Measurements from ENCODE around the gene RHCG. TPM values are rescaled to one million over a fixed set of nuclear protein-coding genes. Genes with fewer than 3 reads are reported as not detected.

Gene RHCG
- total and polyA plus RNA-seq, 5 donors from 2014 or later = not detected

DNA sequence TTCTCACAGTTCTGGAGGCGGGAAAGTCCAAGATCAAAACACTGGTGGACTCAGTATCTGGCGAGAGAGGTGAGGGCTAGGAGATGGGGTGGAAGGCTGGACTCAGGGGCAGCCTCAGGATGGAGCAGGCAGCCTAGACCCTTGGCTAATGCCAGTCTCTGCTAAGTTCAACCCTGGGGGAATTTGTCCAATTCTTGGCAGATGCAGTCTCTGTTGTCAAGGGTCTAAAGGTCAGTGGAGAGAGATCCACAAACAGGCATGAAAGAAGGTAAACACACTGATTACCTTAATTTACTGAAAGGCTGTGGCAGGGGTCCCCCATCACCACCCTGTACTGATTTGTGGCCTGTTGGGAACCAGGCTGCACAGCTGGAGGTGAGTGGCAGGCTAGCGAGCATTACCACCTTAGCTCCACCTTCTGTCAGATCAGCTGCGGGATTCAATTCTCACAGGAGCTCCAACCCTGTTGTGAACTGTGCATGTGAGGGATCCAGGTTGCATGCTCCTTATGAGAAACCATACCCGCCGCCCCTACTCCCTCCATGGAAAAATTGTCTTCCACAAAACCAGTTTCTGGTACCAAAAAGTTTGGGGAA, 32.5 kb upstream of the RHCG start:
- Histone ChIP-seq H3K4me3 (ENCODE audit: low read depth, low read length) (no peak overlapping the region), H3K4me1 (ENCODE audit: control insufficient read depth, insufficient read depth, low read length, poor library complexity, severe bottlenecking) (no peaks in the 10 kb centered on the region), H3K27me3 (ENCODE audit: control insufficient read depth, insufficient read depth, low read length) (no peaks in the 10 kb centered on the region), H3K27ac (ENCODE audit: insufficient read depth, low read length, poor library complexity, severe bottlenecking) (no peak overlapping the region), H3K36me3 (ENCODE audit: control insufficient read depth, insufficient read depth, low read length) (no peaks in the 10 kb centered on the region), H3K9me3 (ENCODE audit: control insufficient read depth in 2 of 2, low read length in 2 of 2) (no peaks in the 10 kb centered on the region)
- Mint-ChIP-seq H3K9me3 (peaks cover 0 to 3% (median under 1%) of the 10 kb centered on the region in 7 donors), H3K36me3 (no peaks in the 10 kb centered on the region), H3K4me1 (no peaks in the 10 kb centered on the region), H3K27ac (no peak overlapping the region), H3K4me3 (no peak overlapping the region), H3K27me3 (peaks cover 10% of the 10 kb centered on the region)
- DNase-seq = no peak
- no peak for ATAC-seq (ENCODE audit: low read depth in 2 of 2)

DNA sequence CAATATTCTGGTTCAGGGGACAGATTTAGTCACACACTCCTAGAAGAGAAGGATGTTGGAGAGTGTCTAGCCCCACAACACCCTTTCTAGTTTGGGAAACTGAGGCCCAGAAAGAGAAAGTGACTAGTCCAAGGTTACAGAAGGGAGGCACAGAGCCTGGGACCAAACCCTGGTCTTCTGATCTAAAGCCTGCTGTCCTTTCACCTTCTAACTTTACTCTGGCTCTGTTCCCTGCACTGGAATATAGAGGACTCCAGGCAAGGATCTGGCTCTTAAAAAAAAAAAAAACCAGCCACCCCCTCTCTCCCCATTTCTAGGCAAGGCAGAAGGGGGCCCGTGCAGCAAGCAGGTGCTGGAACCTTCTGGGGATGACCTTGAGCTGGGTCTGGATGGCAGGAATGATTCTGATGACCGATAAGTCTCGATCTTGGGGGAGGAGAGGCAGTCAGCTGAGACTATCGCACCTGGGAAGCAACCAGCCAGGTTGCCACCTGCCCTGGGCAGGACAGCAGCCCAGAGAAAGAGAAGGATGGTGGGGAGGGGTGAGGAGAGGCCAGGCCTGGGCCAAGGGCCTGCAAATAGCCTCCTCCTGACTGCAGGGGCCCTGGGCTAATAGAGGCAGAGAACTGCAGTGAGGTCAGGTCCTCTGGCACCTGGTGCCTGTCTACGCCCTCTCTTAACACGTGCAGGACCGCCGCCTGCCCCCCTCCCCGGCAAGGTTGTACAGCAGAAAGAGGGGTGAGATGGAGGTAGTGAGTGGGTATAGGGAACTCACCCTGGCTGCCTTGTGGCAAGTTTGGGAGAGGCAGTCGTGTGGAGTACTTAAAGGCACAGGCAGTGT, 30.4 kb upstream of the RHCG start:
- H3K27me3 Mint-ChIP-seq = peaks cover 10% of the 10 kb centered on the region
- no peak overlapping the region for H3K27ac Mint-ChIP-seq

DNA sequence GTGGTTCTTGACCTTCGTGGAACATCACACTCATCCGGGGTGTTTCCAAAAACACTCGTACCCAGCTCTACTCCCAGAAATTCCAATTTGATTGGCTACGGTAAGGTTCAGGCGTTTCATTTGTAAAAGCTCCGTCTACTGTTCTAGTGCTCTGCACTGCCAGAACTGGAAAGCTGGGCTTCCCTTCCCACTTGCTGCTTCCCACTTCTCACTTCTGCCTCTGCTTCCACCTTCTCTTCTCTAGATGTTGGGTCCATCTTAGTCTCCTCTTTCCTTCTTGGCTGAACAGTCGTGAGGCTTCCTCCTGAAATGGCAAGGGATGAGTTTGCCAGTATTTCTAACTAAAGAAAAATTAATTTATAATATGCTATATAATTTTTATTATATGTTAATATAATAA, 29.8 kb upstream of the RHCG start:
- ATAC-seq (ENCODE audit: low read depth in 2 of 2) (no peak), DNase-seq (no peak)
- Mint-ChIP-seq H3K4me1 (no peaks in the 10 kb centered on the region), H3K27me3 (peaks cover 13% of the 10 kb centered on the region), H3K4me3 (no peak overlapping the region), H3K27ac (no peak overlapping the region), H3K36me3 (no peaks in the 10 kb centered on the region), H3K9me3 (peaks cover 0 to 3% (median 0%) of the 10 kb centered on the region in 7 donors)
- H3K27me3 ChIP-seq (ENCODE audit: control insufficient read depth, insufficient read depth, low read length) = no peaks in the 10 kb centered on the region
- no peaks in the 10 kb centered on the region for H3K4me1 ChIP-seq (ENCODE audit: control insufficient read depth, insufficient read depth, low read length, poor library complexity, severe bottlenecking)
- H3K4me3 ChIP-seq (ENCODE audit: low read depth, low read length) = no peak overlapping the region
- no peak overlapping the region for H3K27ac ChIP-seq (ENCODE audit: insufficient read depth, low read length, poor library complexity, severe bottlenecking)
- H3K9me3 ChIP-seq (ENCODE audit: control insufficient read depth in 2 of 2, low read length in 2 of 2) = no peaks in the 10 kb centered on the region
- no peaks in the 10 kb centered on the region for H3K36me3 ChIP-seq (ENCODE audit: control insufficient read depth, insufficient read depth, low read length)

More for the DNA sequence above, 30.4 kb upstream of the RHCG start:
- Histone ChIP-seq H3K36me3 (ENCODE audit: control insufficient read depth, insufficient read depth, low read length) (no peaks in the 10 kb centered on the region), H3K4me1 (ENCODE audit: control insufficient read depth, insufficient read depth, low read length, poor library complexity, severe bottlenecking) (no peaks in the 10 kb centered on the region), H3K27ac (ENCODE audit: insufficient read depth, low read length, poor library complexity, severe bottlenecking) (no peak overlapping the region), H3K9me3 (ENCODE audit: control insufficient read depth in 2 of 2, low read length in 2 of 2) (no peaks in the 10 kb centered on the region), H3K27me3 (ENCODE audit: control insufficient read depth, insufficient read depth, low read length) (no peaks in the 10 kb centered on the region), H3K4me3 (ENCODE audit: low read depth, low read length) (no peak overlapping the region)
- no peaks in the 10 kb centered on the region for H3K4me1 Mint-ChIP-seq
- DNase-seq (no peak), ATAC-seq (ENCODE audit: low read depth in 2 of 2) (no peak)
- H3K4me3 Mint-ChIP-seq = no peak overlapping the region
- peaks cover 0 to 3% (median 0%) of the 10 kb centered on the region in 7 donors for H3K9me3 Mint-ChIP-seq
- no peaks in the 10 kb centered on the region for H3K36me3 Mint-ChIP-seq

DNA sequence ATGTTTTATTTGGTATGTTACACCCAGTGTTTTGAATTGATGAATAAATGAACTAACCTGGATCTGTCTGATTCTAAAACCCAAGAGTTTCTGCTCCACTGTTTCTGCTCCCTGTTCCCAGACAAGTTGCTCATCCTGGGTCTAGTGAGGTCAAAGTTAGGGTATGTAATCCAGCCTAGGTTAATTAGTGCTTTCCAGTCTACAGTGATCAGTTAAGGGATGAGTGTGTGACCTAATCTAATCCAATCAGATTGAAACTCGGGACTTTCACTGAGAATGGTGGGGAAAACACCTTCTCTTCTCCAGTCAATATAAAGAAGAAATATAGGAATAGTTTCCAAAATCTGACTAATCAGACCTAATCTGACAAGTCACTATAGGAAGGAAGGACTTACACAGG, 27.8 kb upstream of the RHCG start:
- H3K27ac ChIP-seq (ENCODE audit: insufficient read depth, low read length, poor library complexity, severe bottlenecking) = no peak overlapping the region
- no peak overlapping the region for H3K4me3 Mint-ChIP-seq
- H3K9me3 ChIP-seq (ENCODE audit: control insufficient read depth in 2 of 2, low read length in 2 of 2) = peaks cover 0 to 2% of the 10 kb centered on the region in 2 experiments
- no peaks in the 10 kb centered on the region for H3K36me3 Mint-ChIP-seq
- no peaks in the 10 kb centered on the region for H3K36me3 ChIP-seq (ENCODE audit: control insufficient read depth, insufficient read depth, low read length)
- ATAC-seq (ENCODE audit: low read depth in 2 of 2) (no peak), DNase-seq (no peak)
- H3K4me3 ChIP-seq (ENCODE audit: low read depth, low read length) = no peak overlapping the region
- no peaks in the 10 kb centered on the region for H3K4me1 ChIP-seq (ENCODE audit: control insufficient read depth, insufficient read depth, low read length, poor library complexity, severe bottlenecking)
- peaks cover 25% of the 10 kb centered on the region for H3K27me3 Mint-ChIP-seq
- no peak overlapping the region for H3K27ac Mint-ChIP-seq
- peaks cover 5% of the 10 kb centered on the region for H3K27me3 ChIP-seq (ENCODE audit: control insufficient read depth, insufficient read depth, low read length)
- H3K4me1 Mint-ChIP-seq = no peaks in the 10 kb centered on the region
- H3K9me3 Mint-ChIP-seq = peaks cover 0 to 3% (median 0%) of the 10 kb centered on the region in 7 donors

DNA sequence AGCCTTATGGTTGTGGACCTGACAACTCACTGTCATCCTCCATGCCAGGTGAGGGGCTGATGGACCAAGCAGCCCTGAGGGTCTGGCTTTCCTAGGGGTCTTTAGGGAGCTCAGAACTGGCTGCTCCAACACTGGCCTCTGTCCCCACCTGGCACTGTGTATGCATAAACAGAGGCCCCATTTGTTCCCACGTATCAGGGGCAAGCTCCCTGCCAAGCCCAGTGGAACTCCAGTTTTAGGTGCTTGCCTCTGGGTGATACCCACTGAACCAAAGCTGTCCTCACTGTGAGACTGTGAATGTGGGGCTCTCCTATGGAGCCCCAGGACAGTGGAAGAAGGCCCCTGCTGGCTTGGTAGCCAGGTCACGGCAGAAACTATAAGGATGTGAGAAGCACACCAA, 26.7 kb upstream of the RHCG start:
- Mint-ChIP-seq H3K27ac (no peak overlapping the region), H3K36me3 (no peaks in the 10 kb centered on the region), H3K4me3 (no peak overlapping the region), H3K27me3 (peaks cover 26% of the 10 kb centered on the region), H3K9me3 (peaks cover 0 to 3% (median 0%) of the 10 kb centered on the region in 7 donors), H3K4me1 (no peaks in the 10 kb centered on the region)
- DNase-seq (no peak), ATAC-seq (ENCODE audit: low read depth in 2 of 2) (no peak)
- Histone ChIP-seq H3K27me3 (ENCODE audit: control insufficient read depth, insufficient read depth, low read length) (peaks cover 5% of the 10 kb centered on the region), H3K27ac (ENCODE audit: insufficient read depth, low read length, poor library complexity, severe bottlenecking) (no peak overlapping the region), H3K4me1 (ENCODE audit: control insufficient read depth, insufficient read depth, low read length, poor library complexity, severe bottlenecking) (no peaks in the 10 kb centered on the region), H3K36me3 (ENCODE audit: control insufficient read depth, insufficient read depth, low read length) (no peaks in the 10 kb centered on the region), H3K9me3 (ENCODE audit: control insufficient read depth in 2 of 2, low read length in 2 of 2) (peaks cover 0 to 2% of the 10 kb centered on the region in 2 experiments), H3K4me3 (ENCODE audit: low read depth, low read length) (no peak overlapping the region)

DNA sequence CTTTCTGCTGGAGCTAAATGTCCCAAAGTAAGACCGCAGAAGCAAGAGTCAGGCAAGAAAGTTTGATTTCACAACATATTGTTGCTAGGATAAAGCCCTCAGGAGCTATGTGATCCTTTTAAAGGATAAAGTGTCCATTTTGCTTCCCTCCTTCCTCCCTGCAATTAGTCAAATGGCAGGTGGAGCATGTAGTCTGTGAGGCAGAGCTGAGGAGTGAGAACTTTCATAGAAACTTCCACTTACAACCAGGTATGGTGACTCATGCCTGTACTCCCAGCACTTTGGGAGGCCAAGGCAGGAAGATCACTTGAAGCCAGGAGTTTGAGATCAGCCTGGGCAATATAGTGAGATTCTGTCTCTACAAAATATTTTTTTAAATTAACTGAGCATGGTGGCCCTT, 25.2 kb upstream of the RHCG start:
- H3K27me3 ChIP-seq (ENCODE audit: control insufficient read depth, insufficient read depth, low read length) = peaks cover 14% of the 10 kb centered on the region
- H3K36me3 ChIP-seq (ENCODE audit: control insufficient read depth, insufficient read depth, low read length) = no peaks in the 10 kb centered on the region
- H3K4me3 ChIP-seq (ENCODE audit: low read depth, low read length) = no peak overlapping the region
- Mint-ChIP-seq H3K27me3 (peaks cover 26% of the 10 kb centered on the region), H3K27ac (no peak overlapping the region), H3K4me3 (no peak overlapping the region), H3K4me1 (no peaks in the 10 kb centered on the region), H3K36me3 (no peaks in the 10 kb centered on the region), H3K9me3 (peaks cover 0 to 3% (median 0%) of the 10 kb centered on the region in 7 donors)
- no peak overlapping the region for H3K27ac ChIP-seq (ENCODE audit: insufficient read depth, low read length, poor library complexity, severe bottlenecking)
- ATAC-seq (ENCODE audit: low read depth in 2 of 2) = no peak
- no peaks in the 10 kb centered on the region for H3K4me1 ChIP-seq (ENCODE audit: control insufficient read depth, insufficient read depth, low read length, poor library complexity, severe bottlenecking)
- no peak for DNase-seq
- H3K9me3 ChIP-seq (ENCODE audit: control insufficient read depth in 2 of 2, low read length in 2 of 2) = peaks cover 0 to 2% of the 10 kb centered on the region in 2 experiments

DNA sequence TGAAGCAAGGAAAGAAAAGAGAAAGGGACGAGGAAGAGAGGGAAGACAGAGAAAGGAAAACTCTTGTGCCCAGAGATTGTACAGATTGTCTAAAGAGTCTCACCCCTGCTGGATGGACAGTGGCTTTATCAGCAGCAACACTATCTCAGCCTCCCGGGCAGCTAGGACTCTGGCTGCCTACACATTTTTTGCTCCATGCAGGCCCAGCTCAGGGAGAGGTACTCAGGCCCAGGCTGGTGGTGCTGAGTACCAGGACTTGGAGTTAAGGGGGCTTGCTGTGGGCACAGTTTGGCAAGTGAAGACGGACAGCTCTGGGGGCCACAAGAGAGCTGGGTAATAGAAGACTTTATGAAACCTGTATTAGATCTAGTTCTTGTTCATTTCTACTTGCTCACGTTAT, 19.1 kb upstream of the RHCG start:
- no peak for DNase-seq
- Histone ChIP-seq H3K4me3 (ENCODE audit: low read depth, low read length) (no peak overlapping the region), H3K27me3 (ENCODE audit: control insufficient read depth, insufficient read depth, low read length) (peaks cover 19% of the 10 kb centered on the region), H3K36me3 (ENCODE audit: control insufficient read depth, insufficient read depth, low read length) (no peaks in the 10 kb centered on the region), H3K27ac (ENCODE audit: insufficient read depth, low read length, poor library complexity, severe bottlenecking) (no peak overlapping the region), H3K4me1 (ENCODE audit: control insufficient read depth, insufficient read depth, low read length, poor library complexity, severe bottlenecking) (no peaks in the 10 kb centered on the region), H3K9me3 (ENCODE audit: control insufficient read depth in 2 of 2, low read length in 2 of 2) (no peaks in the 10 kb centered on the region)
- peaks cover 0 to 2% (median 0%) of the 10 kb centered on the region in 7 donors for H3K9me3 Mint-ChIP-seq
- no peak for ATAC-seq (ENCODE audit: low read depth in 2 of 2)
- no peak overlapping the region for H3K4me3 Mint-ChIP-seq
- no peaks in the 10 kb centered on the region for H3K36me3 Mint-ChIP-seq
- no peak overlapping the region for H3K27ac Mint-ChIP-seq
- H3K4me1 Mint-ChIP-seq = no peaks in the 10 kb centered on the region
- H3K27me3 Mint-ChIP-seq = peaks cover 34% of the 10 kb centered on the region
